Left ventricle myocardium inferior (tissue), 1 donor: ENCODE data around the gene TAPT1. TPM values are rescaled to one million over a fixed set of nuclear protein-coding genes. Genes with fewer than 3 reads are reported as not detected.

Experiments
- DNase-seq: peaks from one replicate; pipeline ENCODE4 v3.0.0-alpha.2; 2020
- H3K27ac ChIP-seq: fragments of 200-600 bp; replicated peaks from 2 replicates; pipeline ENCODE4 v1.8.0; 2021
- H3K27me3 ChIP-seq: fragments of 200-600 bp; 2 replicates; pipeline ENCODE4 v1.8.0; 2021; ENCODE audit warnings: low read depth
- H3K36me3 ChIP-seq: fragments of 200-600 bp; 2 replicates; pipeline ENCODE4 v1.8.0; 2021
- H3K4me1 ChIP-seq: fragments of 200-600 bp; 2 replicates; pipeline ENCODE4 v1.8.0; 2021
- H3K4me3 ChIP-seq: fragments of 200-600 bp; 2 replicates; pipeline ENCODE4 v1.8.0; 2021; ENCODE audit warnings: mild to moderate bottlenecking, moderate library complexity
- H3K9me3 ChIP-seq: fragments of 200-600 bp; replicated peaks from 2 replicates; pipeline ENCODE4 v1.8.0; 2021
- intact Hi-C: fragments of 100-400 bp; cut with micrococcal nuclease; formaldehyde crosslinking; loops from one replicate; pipeline ENCODE4 v1.11.0; 2022
- total RNA-seq: library from RNA; stranded (reverse); fragmentation: NEBNext Ultra II Directional; extraction: Animal tissue kit (Norgen Biotek cat#: 25700); gene quantifications from one replicate; pipeline ENCODE4 v1.2.1, GENCODE V29; 2021
- TF ChIP-seq, protein P1 (sequence below): fragments of 200-600 bp; IDR thresholded peaks from 2 replicates; pipeline ENCODE4 v1.8.0; 2021; ENCODE audit warnings: antibody characterized with exemption, mild to moderate bottlenecking, borderline replicate concordance
- donor health status: DM: no; HTN: yes; CAD: no; lungs with severe emphysema.

TAPT1 gene
- total RNA-seq, 1 donor from 2014 or later = 35.3 TPM

DNA sequence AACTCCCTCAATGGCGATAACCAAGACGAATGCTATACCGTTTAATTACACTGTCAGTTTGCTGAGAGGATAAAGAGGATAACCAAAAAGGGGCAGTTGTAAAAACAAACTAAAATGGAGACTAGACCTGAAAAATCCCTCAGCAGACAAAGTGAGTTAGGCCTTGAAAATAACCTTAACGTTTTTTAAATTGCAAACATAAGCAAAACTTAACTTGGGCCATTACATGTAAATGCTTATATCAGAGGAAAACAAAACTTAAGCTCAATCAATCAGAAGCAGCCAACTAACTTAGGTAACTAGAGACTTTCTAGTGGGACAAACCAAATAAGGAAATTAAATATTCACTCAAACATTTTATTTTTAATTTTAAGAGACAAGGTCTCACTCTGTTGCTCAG, 17.0 kb upstream of the TAPT1 start:
- Histone ChIP-seq H3K4me1 (no peaks in the 10 kb centered on the region), H3K36me3 (peaks cover 10% of the 10 kb centered on the region), H3K4me3 (no peak overlapping the region), H3K27ac (no peak overlapping the region), H3K9me3 (no peaks in the 10 kb centered on the region), H3K27me3 (no peaks in the 10 kb centered on the region)
- TF ChIP-seq, protein P1, sequence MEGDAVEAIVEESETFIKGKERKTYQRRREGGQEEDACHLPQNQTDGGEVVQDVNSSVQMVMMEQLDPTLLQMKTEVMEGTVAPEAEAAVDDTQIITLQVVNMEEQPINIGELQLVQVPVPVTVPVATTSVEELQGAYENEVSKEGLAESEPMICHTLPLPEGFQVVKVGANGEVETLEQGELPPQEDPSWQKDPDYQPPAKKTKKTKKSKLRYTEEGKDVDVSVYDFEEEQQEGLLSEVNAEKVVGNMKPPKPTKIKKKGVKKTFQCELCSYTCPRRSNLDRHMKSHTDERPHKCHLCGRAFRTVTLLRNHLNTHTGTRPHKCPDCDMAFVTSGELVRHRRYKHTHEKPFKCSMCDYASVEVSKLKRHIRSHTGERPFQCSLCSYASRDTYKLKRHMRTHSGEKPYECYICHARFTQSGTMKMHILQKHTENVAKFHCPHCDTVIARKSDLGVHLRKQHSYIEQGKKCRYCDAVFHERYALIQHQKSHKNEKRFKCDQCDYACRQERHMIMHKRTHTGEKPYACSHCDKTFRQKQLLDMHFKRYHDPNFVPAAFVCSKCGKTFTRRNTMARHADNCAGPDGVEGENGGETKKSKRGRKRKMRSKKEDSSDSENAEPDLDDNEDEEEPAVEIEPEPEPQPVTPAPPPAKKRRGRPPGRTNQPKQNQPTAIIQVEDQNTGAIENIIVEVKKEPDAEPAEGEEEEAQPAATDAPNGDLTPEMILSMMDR = no peak
- DNase-seq = no peak
- intact Hi-C loops = no loop called here

DNA sequence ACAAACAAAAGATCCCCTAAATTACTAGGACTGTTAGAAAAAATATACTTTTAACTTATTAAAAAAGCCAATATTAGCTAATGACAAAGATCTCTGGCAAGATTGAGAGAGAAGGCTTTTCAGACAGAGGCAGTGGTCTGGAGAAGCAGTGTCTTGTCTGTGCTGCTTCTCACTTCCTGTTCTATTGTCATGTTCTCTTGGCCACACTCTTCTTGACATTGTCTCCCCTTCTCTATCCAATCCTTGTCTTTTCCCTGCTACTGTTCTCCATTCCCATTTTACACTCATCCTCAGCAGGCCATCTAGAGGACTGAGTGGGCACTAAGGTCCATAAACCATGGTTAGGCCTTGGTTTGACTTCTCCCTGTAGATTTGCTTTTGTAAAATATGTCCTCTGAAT, 14.0 kb upstream of the TAPT1 start:
- no peaks in the 10 kb centered on the region for H3K4me1 ChIP-seq
- no peak for DNase-seq
- H3K27me3 ChIP-seq = no peaks in the 10 kb centered on the region
- intact Hi-C loops = no loop called here
- H3K9me3 ChIP-seq = no peaks in the 10 kb centered on the region
- no peak overlapping the region for H3K4me3 ChIP-seq
- TF ChIP-seq, protein P1 = no peak
- H3K27ac ChIP-seq = no peak overlapping the region
- peaks cover 7% of the 10 kb centered on the region for H3K36me3 ChIP-seq

DNA sequence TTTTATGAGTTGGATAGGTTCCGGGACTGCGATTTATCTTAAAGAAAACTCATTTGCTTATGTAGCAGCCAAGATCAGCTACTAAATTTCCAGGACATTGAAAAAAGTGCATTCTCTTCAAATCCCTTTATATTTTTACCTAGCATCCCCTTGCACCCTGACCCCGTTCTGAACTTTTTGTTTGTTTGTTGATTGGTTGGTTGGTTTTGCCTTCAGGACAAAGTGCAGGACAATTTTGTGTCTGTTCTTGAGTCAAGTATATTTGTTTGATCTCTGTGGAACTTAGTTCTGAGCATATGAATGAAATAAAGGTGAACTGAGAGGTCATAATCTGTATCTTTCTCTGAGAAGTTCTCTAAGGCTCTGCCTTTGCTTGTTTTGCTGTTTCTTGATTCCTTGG, 12.8 kb upstream of the TAPT1 start:
- Histone ChIP-seq H3K4me3 (no peak overlapping the region), H3K9me3 (no peaks in the 10 kb centered on the region), H3K4me1 (no peaks in the 10 kb centered on the region)

DNA sequence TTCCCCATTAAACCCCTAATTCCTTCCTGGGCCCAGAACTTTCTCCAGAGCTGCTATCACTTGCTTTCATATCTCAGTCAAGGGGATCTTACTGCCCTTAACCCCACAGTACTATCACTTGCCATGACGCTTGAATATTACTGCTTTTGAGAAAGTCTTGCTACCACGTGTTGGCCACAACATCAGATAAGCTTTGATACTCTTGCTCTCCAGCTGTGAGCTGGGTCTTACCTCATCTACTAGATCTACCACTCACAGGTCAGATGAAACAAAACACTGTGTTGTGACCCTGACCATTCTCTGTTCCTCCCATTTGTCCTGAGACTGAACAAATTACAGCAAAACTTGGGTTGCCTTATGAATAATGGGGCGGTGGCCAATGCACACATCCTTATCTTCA, 12.1 kb upstream of the TAPT1 start:
- Histone ChIP-seq H3K9me3 (no peaks in the 10 kb centered on the region), H3K36me3 (peaks cover 7% of the 10 kb centered on the region), H3K4me3 (no peak overlapping the region), H3K27me3 (no peaks in the 10 kb centered on the region), H3K4me1 (no peaks in the 10 kb centered on the region), H3K27ac (no peak overlapping the region)
- no peak for DNase-seq
- TF ChIP-seq, protein P1 = no peak
- intact Hi-C loops = no loop called here

More for the DNA sequence above, 12.8 kb upstream of the TAPT1 start:
- Histone ChIP-seq H3K27ac (no peak overlapping the region), H3K36me3 (peaks cover 7% of the 10 kb centered on the region), H3K27me3 (no peaks in the 10 kb centered on the region)
- intact Hi-C loops = no loop called here
- no peak for DNase-seq
- TF ChIP-seq, protein P1 = no peak

DNA sequence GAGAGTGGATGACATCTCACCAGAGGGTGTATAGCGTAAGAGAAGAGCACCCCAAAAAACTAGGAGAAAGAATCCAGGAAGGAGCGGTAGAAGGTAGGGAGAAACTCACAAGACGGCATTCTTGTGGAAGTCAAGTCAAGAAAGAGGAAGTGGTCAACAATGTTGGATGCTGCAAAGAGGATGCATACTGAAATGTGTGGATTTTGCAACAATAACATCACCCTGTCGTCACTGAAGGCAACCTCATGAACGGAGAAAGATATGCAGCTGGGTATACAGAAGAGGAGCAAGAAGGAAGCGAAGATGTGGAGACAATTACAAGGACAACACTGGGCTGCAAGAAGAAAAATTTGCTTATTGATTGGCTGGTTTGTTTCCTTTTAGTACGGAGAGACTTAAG, 11.4 kb upstream of the TAPT1 start:
- intact Hi-C loops = no loop called here
- no peak for DNase-seq
- H3K27ac ChIP-seq = no peak overlapping the region
- H3K4me3 ChIP-seq = no peak overlapping the region
- no peaks in the 10 kb centered on the region for H3K27me3 ChIP-seq
- TF ChIP-seq, protein P1 = no peak
- H3K4me1 ChIP-seq = peaks cover 3% of the 10 kb centered on the region
- no peaks in the 10 kb centered on the region for H3K9me3 ChIP-seq
- peaks cover under 1% of the 10 kb centered on the region for H3K36me3 ChIP-seq

DNA sequence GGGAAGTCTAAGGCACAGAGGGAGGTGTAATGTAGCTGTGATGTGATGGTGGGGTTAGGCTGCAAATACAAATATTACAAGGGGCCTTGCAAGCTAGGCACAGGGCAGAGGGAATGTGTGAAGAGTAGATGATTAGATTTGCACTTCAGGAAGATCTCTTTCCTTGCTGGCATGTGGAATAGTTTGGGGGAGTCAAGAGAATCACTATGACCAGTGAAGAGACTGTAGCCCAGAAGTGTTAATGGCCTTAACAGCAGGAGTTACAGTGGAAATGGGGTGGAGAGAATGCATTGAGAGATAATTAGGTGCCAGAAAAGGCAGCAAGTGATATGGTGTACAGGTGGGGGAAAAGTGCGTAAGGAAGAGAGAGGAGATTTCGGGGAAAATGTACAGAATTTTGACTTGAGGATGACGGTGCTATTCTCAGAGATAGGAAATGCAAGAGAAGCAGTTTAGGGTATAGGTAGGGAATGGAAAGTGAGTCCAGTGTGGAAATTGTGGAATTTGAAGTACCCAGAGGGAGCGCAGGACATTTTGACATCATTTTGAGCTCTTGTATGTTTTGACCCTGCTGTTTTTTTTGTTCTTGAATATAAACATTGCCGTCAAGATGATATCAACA, 10.2 kb upstream of the TAPT1 start:
- Histone ChIP-seq H3K4me3 (no peak overlapping the region), H3K27ac (no peak overlapping the region), H3K9me3 (no peaks in the 10 kb centered on the region), H3K4me1 (peaks cover 16% of the 10 kb centered on the region), H3K27me3 (no peaks in the 10 kb centered on the region), H3K36me3 (no peaks in the 10 kb centered on the region)
- DNase-seq = no peak
- intact Hi-C loops = no loop called here
- TF ChIP-seq, protein P1 = no peak
